ENCODE results near the gene OR1F1. TPM values are rescaled to one million over a fixed set of nuclear protein-coding genes. Genes with fewer than 3 reads are reported as not detected.
"Not testable (repeated sequence)": the region's sequence is repeated elsewhere in the genome, so short reads cannot be mapped to it uniquely, and the experiment has no call there.

Gene OR1F1
- total and polyA plus RNA-seq, 11 donors: not detected

- WGBS, 4 donors: 64 to 75% (median 68%) methylated on average over 41 to 49 of the region's 49 CpGs
- Histone ChIP-seq H3K9me3 (no peaks in the 10 kb centered on the region), H3K27ac (no peak overlapping the region), H3K27me3 (peaks cover 53 to 89% (median 80%) of the 10 kb centered on the region in 9 donors), H3K4me1 (peaks cover 0 to 25% (median 11%) of the 10 kb centered on the region in 12 donors), H3K4me3 (no peak overlapping the region), H3K36me3 (no peaks in the 10 kb centered on the region)
- no peak for ATAC-seq
- TF ChIP-seq POLR2A (IDR thresholded peaks at IDR 0.05) (no peak), CTCF (IDR thresholded peaks at IDR 0.05) (no peak)
- intact Hi-C loops (cut with DNase I): loop anchor here in 1 of 10 donors (10.0 kb wide), 1 partner anchor 221 kb away; no protein-coding TSS in a partner anchor
- DNase-seq: no peak
Observed at GRCh38 chr16:3193221-3194212, 5.5 kb downstream of the OR1F1 start.

GRCh38 chr16:3194792-3195191 is 6.8 kb downstream of the OR1F1 start:
- WGBS, 4 donors: 77 to 85% (median 80%) methylated on average over 18 to 20 of the region's 20 CpGs
- Histone ChIP-seq H3K4me1 (peaks cover 0 to 12% (median 0%) of the 10 kb centered on the region in 12 donors), H3K36me3 (no peaks in the 10 kb centered on the region), H3K27me3 (peaks cover 42 to 84% (median 67%) of the 10 kb centered on the region in 9 donors), H3K27ac (no peak overlapping the region), H3K4me3 (no peak overlapping the region), H3K9me3 (no peaks in the 10 kb centered on the region)
- ATAC-seq (no peak), DNase-seq (no peak)
- TF ChIP-seq POLR2A (IDR thresholded peaks at IDR 0.05): no peak
- TF ChIP-seq CTCF (IDR thresholded peaks at IDR 0.05): no peak
- intact Hi-C loops (cut with DNase I): loop anchor here in 1 of 10 donors (10.0 kb wide), 1 partner anchor 220 kb away; no protein-coding TSS in a partner anchor

DNA sequence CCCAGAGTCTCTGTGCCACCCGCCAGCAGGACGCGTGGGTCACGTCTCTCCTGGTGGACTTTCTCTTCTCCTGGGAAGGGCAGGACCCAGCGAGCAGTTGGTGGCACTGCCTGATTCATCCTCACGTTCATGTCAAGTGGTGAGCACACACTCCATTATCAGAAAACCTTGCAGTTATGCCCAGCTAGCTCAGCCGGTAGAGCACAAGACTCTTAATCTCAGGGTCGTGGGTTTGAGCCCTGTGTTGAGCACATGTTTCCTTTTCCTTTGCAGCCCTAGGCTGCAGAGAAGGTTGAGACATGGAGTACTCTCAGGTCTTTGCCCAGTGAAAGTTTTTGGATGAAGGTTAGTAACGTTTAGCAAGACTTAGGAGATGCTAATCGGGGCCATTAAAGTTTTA is 8.0 kb downstream of the OR1F1 start:
- TF ChIP-seq CTCF (IDR thresholded peaks at IDR 0.05) (no peak), POLR2A (IDR thresholded peaks at IDR 0.05) (no peak)
- Histone ChIP-seq H3K9me3 (no peaks in the 10 kb centered on the region), H3K4me3 (no peak overlapping the region), H3K27ac (no peak overlapping the region), H3K4me1 (peaks cover 0 to 7% (median 0%) of the 10 kb centered on the region in 12 donors), H3K27me3 (peaks cover 35 to 76% (median 56%) of the 10 kb centered on the region in 9 donors), H3K36me3 (no peaks in the 10 kb centered on the region)
- intact Hi-C loops (cut with DNase I): loop anchor here in 1 of 10 donors (10.0 kb wide), 1 partner anchor 219 kb away; no protein-coding TSS in a partner anchor
- no peak for DNase-seq
- ATAC-seq: no peak
- whole genome bisulfite sequencing, 4 donors: 62 to 70% (median 69%) methylated on average over 4 to 10 of the region's 10 CpGs

GRCh38 chr16:3197694-3198333 is 9.8 kb downstream of the OR1F1 start:
- H3K27ac ChIP-seq, DNase-seq, H3K4me3 ChIP-seq, H3K9me3 ChIP-seq, ATAC-seq, H3K36me3 ChIP-seq, H3K4me1 ChIP-seq: not testable (repeated sequence)
- whole genome bisulfite sequencing, 4 donors: 53 to 65% (median 61%) methylated on average over 3 of the region's 3 CpGs
- intact Hi-C loops (cut with DNase I): loop anchor here in 1 of 10 donors (10.0 kb wide), 1 partner anchor 217 kb away; no protein-coding TSS in a partner anchor
- H3K27me3 ChIP-seq: peaks cover 17 to 59% (median 37%) of the 10 kb centered on the region in 9 donors
